ENCODE data around the gene C1orf159. TPM values are rescaled to one million over a fixed set of nuclear protein-coding genes. Genes with fewer than 3 reads are reported as not detected.
A peak's percentile ranks its signal among the peaks of the same experiment; 100 is the strongest.
"Not testable (repeated sequence)": the region's sequence is repeated elsewhere in the genome, so short reads cannot be mapped to it uniquely, and the experiment has no call there.

The C1orf159 gene
- total RNA-seq, 1 donor from 2014 or later = 31.8 TPM

GRCh38 chr1:1061682-1062345 lies 54.1 kb downstream of the C1orf159 start:
- Mint-ChIP-seq H3K9me3 (no peaks in the 10 kb centered on the region), H3K27me3 (ENCODE audit: low read depth) (peaks cover 65% of the 10 kb centered on the region), H3K4me3 (no peak overlapping the region), H3K27ac (no peak overlapping the region), H3K4me1 (peaks cover 9% of the 10 kb centered on the region), H3K36me3 (no peaks in the 10 kb centered on the region)
- TF ChIP-seq CTCF (IDR thresholded peaks at IDR 0.05; ENCODE audit: unreplicated experiment) = no peak
- no peak for DNase-seq (ENCODE audit: low spot score in 2 of 2, unreplicated experiment in 2 of 2)

GRCh38 chr1:1060281-1061000 lies 55.4 kb downstream of the C1orf159 start:
- Mint-ChIP-seq H3K27ac (no peak overlapping the region), H3K27me3 (ENCODE audit: low read depth) (peaks cover 68% of the 10 kb centered on the region), H3K4me3 (peak overlapping the region; percentile 37), H3K4me1 (peaks cover 9% of the 10 kb centered on the region), H3K9me3 (no peaks in the 10 kb centered on the region), H3K36me3 (peaks cover 5% of the 10 kb centered on the region)
- DNase-seq (ENCODE audit: low spot score in 2 of 2, unreplicated experiment in 2 of 2) = no peak
- TF ChIP-seq CTCF (IDR thresholded peaks at IDR 0.05; ENCODE audit: unreplicated experiment) = no peak

GRCh38 chr1:1059494-1060280 lies 56.2 kb downstream of the C1orf159 start:
- peaks cover 5% of the 10 kb centered on the region for H3K36me3 Mint-ChIP-seq
- peak; percentile 77 to 89 for DNase-seq (ENCODE audit: low spot score in 2 of 2, unreplicated experiment in 2 of 2)
- no peak overlapping the region for H3K27ac Mint-ChIP-seq
- TF ChIP-seq CTCF (IDR thresholded peaks at IDR 0.05; ENCODE audit: unreplicated experiment) = no peak
- no peaks in the 10 kb centered on the region for H3K9me3 Mint-ChIP-seq
- H3K4me1 Mint-ChIP-seq = peaks cover 9% of the 10 kb centered on the region
- H3K4me3 Mint-ChIP-seq = peak overlapping the region; percentile 37
- peaks cover 66% of the 10 kb centered on the region for H3K27me3 Mint-ChIP-seq (ENCODE audit: low read depth)

- DNase-seq (ENCODE audit: low spot score in 2 of 2, unreplicated experiment in 2 of 2) = no peak
- peaks cover 63% of the 10 kb centered on the region for H3K27me3 Mint-ChIP-seq (ENCODE audit: low read depth)
- no peaks in the 10 kb centered on the region for H3K9me3 Mint-ChIP-seq
- H3K36me3 Mint-ChIP-seq = peaks cover 5% of the 10 kb centered on the region
- peaks cover 9% of the 10 kb centered on the region for H3K4me1 Mint-ChIP-seq
- TF ChIP-seq CTCF (IDR thresholded peaks at IDR 0.05; ENCODE audit: unreplicated experiment) = peak; percentile 44
- peak overlapping the region; percentile 66 for H3K4me3 Mint-ChIP-seq
- H3K27ac Mint-ChIP-seq = no peak overlapping the region
Measured at GRCh38 chr1:1058921-1059493, 56.9 kb downstream of the C1orf159 start.

GRCh38 chr1:1058088-1058905 lies 57.6 kb downstream of the C1orf159 start:
- H3K4me3 Mint-ChIP-seq = peak overlapping the region; percentile 66
- peaks cover 7% of the 10 kb centered on the region for H3K36me3 Mint-ChIP-seq
- H3K27me3 Mint-ChIP-seq (ENCODE audit: low read depth) = peaks cover 60% of the 10 kb centered on the region
- peaks cover 9% of the 10 kb centered on the region for H3K4me1 Mint-ChIP-seq
- H3K27ac Mint-ChIP-seq = no peak overlapping the region
- DNase-seq (ENCODE audit: low spot score in 2 of 2, unreplicated experiment in 2 of 2) = no peak
- H3K9me3 Mint-ChIP-seq = no peaks in the 10 kb centered on the region
- TF ChIP-seq CTCF (IDR thresholded peaks at IDR 0.05; ENCODE audit: unreplicated experiment) = no peak

GRCh38 chr1:1057769-1058087 lies 58.2 kb downstream of the C1orf159 start:
- H3K4me3 Mint-ChIP-seq = peak overlapping the region; percentile 55
- DNase-seq (ENCODE audit: low spot score in 2 of 2, unreplicated experiment in 2 of 2); H3K27ac Mint-ChIP-seq; H3K4me1 Mint-ChIP-seq; H3K9me3 Mint-ChIP-seq; H3K36me3 Mint-ChIP-seq: not testable (repeated sequence)
- peaks cover 55% of the 10 kb centered on the region for H3K27me3 Mint-ChIP-seq (ENCODE audit: low read depth)
